Brain microvascular endothelial cell (primary cell): ENCODE data around the gene CAMKK1.

Experiments used
- DNase-seq: peaks from one replicate; pipeline ENCODE4 v3.0.0-alpha.2; 2020
- H3K27ac ChIP-seq: fragments of 250-450 bp; sonication (Bioruptor Pico); 2 replicates; pipeline ENCODE4 v1.5.1; 2020; ENCODE audit warnings: mild to moderate bottlenecking, moderate library complexity
- H3K27me3 ChIP-seq: fragments of 250-450 bp; sonication (Bioruptor Pico); replicated peaks from 2 replicates; pipeline ENCODE4 v1.5.1; 2020; ENCODE audit warnings: mild to moderate bottlenecking
- H3K36me3 ChIP-seq: fragments of 250-450 bp; sonication (Bioruptor Pico); replicated peaks from 2 replicates; pipeline ENCODE4 v1.5.1; 2020; ENCODE audit warnings: mild to moderate bottlenecking
- H3K4me3 ChIP-seq: 2 replicates; pipeline ENCODE4 v1.5.1; 2011; ENCODE audit warnings: low read depth, mild to moderate bottlenecking, control low read depth, low read length, moderate library complexity
- CTCF ChIP-seq: IDR thresholded peaks from 2 replicates; pipeline ENCODE4 v1.5.1; 2011; ENCODE audit warnings: low read depth, mild to moderate bottlenecking, moderate library complexity, low read length, control low read depth, inconsistent platforms; ENCODE audit errors: missing control alignments
- in situ Hi-C: cut with HindIII; loops from 2 replicates; pipeline ENCODE4 v1.10.0; 2017; ENCODE audit warnings: low sequenced_read_pairs, low pct_ligation_motif_present

The CAMKK1 gene

GRCh38 chr17:3921006-3921405 is 28.2 kb upstream of the CAMKK1 start:
- in situ Hi-C loops = no loop called here
- no peak for TF ChIP-seq CTCF
- Histone ChIP-seq H3K36me3 (no peaks in the 10 kb centered on the region), H3K27me3 (no peaks in the 10 kb centered on the region), H3K4me3 (no peak overlapping the region), H3K27ac (no peak overlapping the region)
- no peak for DNase-seq

GRCh38 chr17:3919123-3919624 is 26.3 kb upstream of the CAMKK1 start:
- H3K36me3 ChIP-seq = no peaks in the 10 kb centered on the region
- no peak overlapping the region for H3K4me3 ChIP-seq
- no peak for TF ChIP-seq CTCF
- no peaks in the 10 kb centered on the region for H3K27me3 ChIP-seq
- no peak for DNase-seq
- in situ Hi-C loops = no loop called here
- no peak overlapping the region for H3K27ac ChIP-seq

- no peaks in the 10 kb centered on the region for H3K36me3 ChIP-seq
- in situ Hi-C loops = no loop called here
- H3K4me3 ChIP-seq = no peak overlapping the region
- no peaks in the 10 kb centered on the region for H3K27me3 ChIP-seq
- H3K27ac ChIP-seq = no peak overlapping the region
- TF ChIP-seq CTCF = no peak
- no peak for DNase-seq
Observed at GRCh38 chr17:3918372-3919122, 25.7 kb upstream of the CAMKK1 start.

GRCh38 chr17:3917391-3917931 is 24.6 kb upstream of the CAMKK1 start:
- Histone ChIP-seq H3K36me3 (no peaks in the 10 kb centered on the region), H3K4me3 (no peak overlapping the region), H3K27ac (no peak overlapping the region), H3K27me3 (no peaks in the 10 kb centered on the region)
- peak; percentile 45 for DNase-seq
- TF ChIP-seq CTCF = no peak
- in situ Hi-C loops = no loop called here

GRCh38 chr17:3916825-3917224 is 24.0 kb upstream of the CAMKK1 start:
- TF ChIP-seq CTCF = no peak
- no peaks in the 10 kb centered on the region for H3K27me3 ChIP-seq
- no peak overlapping the region for H3K4me3 ChIP-seq
- H3K27ac ChIP-seq = no peak overlapping the region
- DNase-seq = no peak
- in situ Hi-C loops = no loop called here
- no peaks in the 10 kb centered on the region for H3K36me3 ChIP-seq
